HepG2 (cell line): ENCODE data around the gene CHRNA3. TPM values are rescaled to one million over a fixed set of nuclear protein-coding genes. Genes with fewer than 3 reads are reported as not detected.

Experiments
- ATAC-seq: fragments of 200-7000 bp; cut with Tn5 transposase; 3 replicates; pipeline ENCODE4 v1.9.1; 2020; ENCODE audit warnings: mild to moderate bottlenecking, moderate library complexity
- BruUV-seq: library from RNA; stranded (reverse); fragments of 400-500 nt; replicated peaks from 2 replicates; lab custom pipeline; 2021; lab: Mats Ljungman, UMichigan
- CTCF ChIA-PET: fragments of 300-600 bp; formaldehyde crosslinking; extraction: SDS; loops from one replicate; lab custom pipeline; 2021; ENCODE audit warnings: low total read pairs, inconsistent platforms, low intra/inter-chr PET ratio; lab: Yijun Ruan, JAX
- POLR2A ChIA-PET: fragments of 350-600 bp; sonication (Branson Sonifier 250); formaldehyde crosslinking; loops from one replicate; lab custom pipeline; 2020; ENCODE audit warnings: antibody characterized with exemption, inconsistent platforms; lab: Yijun Ruan, JAX
- DNase-seq: peaks from one replicate; pipeline ENCODE4 v3.0.0-alpha.2; 2015; ENCODE audit warnings: low spot score
- FAIRE-seq: peaks from 3 replicates; lab custom pipeline; 2011; peaks lifted over from hg19 to GRCh38; lab: Jason Lieb, UNC
- H2AFZ ChIP-seq: one replicate; pipeline ENCODE4 v1.6.1; 2011; ENCODE audit warnings: low read length, inconsistent platforms
- H3K27ac ChIP-seq: fragments of 300-600 bp; 3 replicates; pipeline ENCODE4 v1.8.0; 2011; ENCODE audit warnings: mixed run types, mild to moderate bottlenecking, mixed read lengths, low read length, inconsistent platforms; ENCODE audit not compliant: insufficient read depth; ENCODE audit errors: extremely low read length
- H3K27me3 ChIP-seq, 2 experiments: fragments of 200-600 bp in 1 of 2; 2 replicates in 1 of 2; 3 replicates in 1 of 2; pipeline versions ENCODE4 v1.6.0 to v1.8.0; 2011; ENCODE audit warnings: low read length in 2 of 2, mild to moderate bottlenecking in 2 of 2, moderate library complexity in 2 of 2, inconsistent platforms in 1 of 2; ENCODE audit not compliant: insufficient read depth in 2 of 2, control insufficient read depth in 1 of 2
- H3K36me3 ChIP-seq, 2 experiments: fragments of 200-600 bp in 1 of 2; replicated peaks in 1 of 2; 2 replicates in 1 of 2; 3 replicates in 1 of 2; pipeline versions ENCODE4 v1.5.1 to v1.8.0; 2011; ENCODE audit warnings: low read length in 2 of 2, inconsistent platforms in 1 of 2; ENCODE audit not compliant: insufficient read depth in 2 of 2, control insufficient read depth in 1 of 2
- H3K4me1 ChIP-seq: 2 replicates; pipeline ENCODE4 v1.5.1; 2012; ENCODE audit warnings: low read length, inconsistent platforms; ENCODE audit not compliant: insufficient read depth
- H3K4me2 ChIP-seq: 2 replicates; pipeline ENCODE4 v1.6.0; 2011; ENCODE audit warnings: low read depth, low read length, inconsistent platforms
- H3K4me3 ChIP-seq, 3 experiments: fragments of 200-600 bp in 1 of 3; sonication (generic), shearing (Covaris generic) in 1 of 3; replicated peaks in 1 of 3; 2 replicates each; pipeline ENCODE4 v1.5.1; 2011 to 2016; ENCODE audit warnings: low read length in 3 of 3, inconsistent platforms in 2 of 3, low read depth in 2 of 3, mild to moderate bottlenecking in 2 of 3, control low read depth in 1 of 3, mixed read lengths in 1 of 3; ENCODE audit not compliant: insufficient read depth in 1 of 3
- H3K79me2 ChIP-seq: one replicate; pipeline ENCODE4 v1.6.1; 2011; ENCODE audit warnings: low read length, inconsistent platforms; ENCODE audit not compliant: insufficient read depth
- H3K9ac ChIP-seq: 2 replicates; pipeline ENCODE4 v1.6.0; 2011; ENCODE audit warnings: mild to moderate bottlenecking, low read depth, low read length, inconsistent platforms; ENCODE audit not compliant: insufficient read depth
- H3K9me3 ChIP-seq: 2 replicates; pipeline ENCODE4 v1.5.1; 2012; ENCODE audit warnings: mild to moderate bottlenecking, low read length
- H4K20me1 ChIP-seq: 2 replicates; pipeline ENCODE4 v1.6.0; 2011; ENCODE audit warnings: inconsistent platforms, mild to moderate bottlenecking, low read length, moderate library complexity; ENCODE audit not compliant: insufficient read depth
- ARNT2 ChIP-seq: sonication (generic); formaldehyde crosslinking; IDR thresholded peaks from 2 replicates; pipeline ENCODE4 v1.8.0; 2022; ENCODE audit warnings: mild to moderate bottlenecking, low read depth, missing genetic modification reagents, moderate library complexity
- HIVEP1 ChIP-seq: sonication (generic); formaldehyde crosslinking; IDR thresholded peaks from 2 replicates; pipeline ENCODE4 v1.4.0; 2020; ENCODE audit warnings: mild to moderate bottlenecking, missing genetic modification reagents
- HMGXB3 ChIP-seq: sonication (generic); formaldehyde crosslinking; IDR thresholded peaks from 2 replicates; pipeline ENCODE4 v1.4.0; 2020; ENCODE audit warnings: missing genetic modification reagents, borderline replicate concordance
- KLF6 ChIP-seq: IDR thresholded peaks from 2 replicates; pipeline ENCODE4 v1.8.0; 2016; ENCODE audit warnings: missing biosample characterization, missing genetic modification reagents
- MATR3 ChIP-seq: sonication (generic); formaldehyde crosslinking; IDR thresholded peaks from 2 replicates; pipeline ENCODE4 v1.4.0; 2020; ENCODE audit warnings: missing genetic modification reagents
- MIER2 ChIP-seq: IDR thresholded peaks from 2 replicates; pipeline ENCODE4 v1.6.1; 2016; ENCODE audit warnings: missing biosample characterization, missing genetic modification reagents
- RFXANK ChIP-seq: IDR thresholded peaks from 2 replicates; pipeline ENCODE4 v1.6.1; 2016
- SNAPC4 ChIP-seq: sonication (generic); formaldehyde crosslinking; IDR thresholded peaks from 2 replicates; pipeline ENCODE4 v1.4.0; 2020; ENCODE audit warnings: mild to moderate bottlenecking, missing genetic modification reagents
- TFDP1 ChIP-seq: IDR thresholded peaks from 2 replicates; pipeline ENCODE4 v1.6.1; 2016; ENCODE audit warnings: missing compliant biosample characterization, missing genetic modification reagents, borderline replicate concordance
- ZC3H4 ChIP-seq: sonication (generic); formaldehyde crosslinking; IDR thresholded peaks from 2 replicates; pipeline ENCODE4 v1.4.0; 2020; ENCODE audit warnings: missing genetic modification reagents, borderline replicate concordance
- ZIK1 ChIP-seq: sonication (generic); formaldehyde crosslinking; IDR thresholded peaks from 2 replicates; pipeline ENCODE4 v1.5.0; 2020; ENCODE audit warnings: mild to moderate bottlenecking, low read depth, missing genetic modification reagents, borderline replicate concordance
- ZNF234 ChIP-seq: sonication (generic); formaldehyde crosslinking; conservative IDR thresholded peaks from 2 replicates; pipeline ENCODE4 v1.5.1; 2020; ENCODE audit warnings: mild to moderate bottlenecking, missing genetic modification reagents
- ZNF431 ChIP-seq: sonication (generic); formaldehyde crosslinking; IDR thresholded peaks from 2 replicates; pipeline ENCODE4 v1.9.0; 2022; ENCODE audit warnings: missing genetic modification reagents, low read depth, mild to moderate bottlenecking, borderline replicate concordance
- ZNF747 ChIP-seq: sonication (generic); formaldehyde crosslinking; IDR thresholded peaks from 2 replicates; pipeline ENCODE4 v1.8.1; 2023; ENCODE audit warnings: missing genetic modification reagents, mild to moderate bottlenecking, borderline replicate concordance
- ZNF772 ChIP-seq: sonication (generic); formaldehyde crosslinking; IDR thresholded peaks from 2 replicates; pipeline ENCODE4 v1.5.0; 2020; ENCODE audit warnings: mild to moderate bottlenecking, missing genetic modification reagents
- ZNF773 ChIP-seq: sonication (generic); formaldehyde crosslinking; IDR thresholded peaks from 2 replicates; pipeline ENCODE4 v1.4.0; 2020; ENCODE audit warnings: missing genetic modification reagents, borderline replicate concordance
- WGBS: methylation state at CpG from one replicate; pipeline ENCODE4 v1.1.6; 2017; ENCODE audit warnings: low lambda C conversion rate; 5-methylcytosine and 5-hydroxymethylcytosine counted together
- in situ Hi-C: cut with HindIII; loops from 2 replicates; pipeline ENCODE4 v1.10.0; 2017; ENCODE audit warnings: low pct_unique_long_range_greater_than_20kb; ENCODE audit not compliant: extremely low pct_ligation_motif_present
- intact Hi-C: fragments of 100-400 bp; cut with micrococcal nuclease; formaldehyde crosslinking; loops from one replicate; pipeline ENCODE4 v1.10.0; 2022; ENCODE audit not compliant: unreplicated experiment
- polyA plus RNA-seq, 8 experiments: library from polyadenylated mRNA; depleted of rRNA in 3 of 8; stranded (reverse) in 7 of 8; unstranded in 1 of 8; fragments of >200 nt; fragmentation: Illumina TruSeq in 4 of 8; extraction: Trizol in 4 of 8; gene quantifications; 2 replicates each; pipeline versions ENCODE4 v1.2.1 to v1.2.3, GENCODE V29; 2011 to 2016; ENCODE audit warnings: low read depth in 4 of 8, missing spikeins in 1 of 8, mixed read lengths in 1 of 8; ENCODE audit not compliant: insufficient read depth in 1 of 8
- total RNA-seq, 5 experiments: library from RNA; depleted of rRNA; stranded (reverse); fragments of >200 nt; fragmentation: Illumina TruSeq; extraction: Trizol; gene quantifications; 2 replicates each; pipeline ENCODE4 v1.2.3, GENCODE V29; 2016; ENCODE audit warnings: low read depth in 1 of 5

The CHRNA3 gene
- total and polyA plus RNA-seq, 2 of the 13 experiments (the other 11 are each of a cell fraction or from before 2014, with no cell fraction given), result not detected

DNA sequence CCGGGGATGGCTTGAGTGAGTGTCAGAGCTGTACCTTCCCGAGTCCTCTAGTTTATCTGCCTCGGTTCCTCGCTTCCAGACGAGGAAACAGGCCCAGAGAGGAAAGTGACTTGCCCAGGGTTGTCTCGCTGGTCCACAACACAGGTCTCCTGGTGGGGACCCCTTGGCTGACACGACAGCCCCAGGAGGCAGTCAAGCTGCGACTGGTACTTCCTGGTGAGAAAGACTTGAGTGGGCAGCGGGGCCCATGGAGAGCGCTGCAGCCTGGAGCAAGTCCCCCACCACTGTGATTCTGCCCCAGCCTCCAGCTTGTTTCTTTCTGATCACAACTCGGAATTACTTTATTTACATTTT lies 56.1 kb downstream of the CHRNA3 start:
- Histone ChIP-seq H3K79me2 (peaks cover 1% of the 10 kb centered on the region), H2AFZ (no peak overlapping the region), H4K20me1 (no peaks in the 10 kb centered on the region), H3K4me1 (peaks cover 18% of the 10 kb centered on the region), H3K9ac (no peak overlapping the region)
- no peak for DNase-seq
- CTCF ChIA-PET, result no interaction called here
- 65% methylated on average over 6 of the region's 11 CpGs for WGBS
- peak; percentile 9; the same call in 2 of the 3 replicates for ATAC-seq
- in situ Hi-C loops, result no loop called here
- FAIRE-seq, result no peak
- no TSS peak for BruUV-seq
- TF ChIP-seq HMGXB3 (CRISPR knock-in tag) (no peak), ZNF747 (no peak), ZNF772 (CRISPR knock-in tag) (no peak), ZNF773 (CRISPR knock-in tag) (no peak), ZNF431 (CRISPR knock-in tag) (no peak), TFDP1 (no peak), ZIK1 (CRISPR knock-in tag) (no peak), ZC3H4 (no peak), KLF6 (CRISPR knock-in tag) (no peak), MIER2 (CRISPR knock-in tag) (no peak), ZNF234 (CRISPR knock-in tag) (no peak), HIVEP1 (CRISPR knock-in tag) (no peak), MATR3 (no peak), RFXANK (CRISPR knock-in tag) (no peak), SNAPC4 (no peak), ARNT2 (CRISPR knock-in tag) (no peak)
- TF ChIP-seq, all 625 proteins: peak for 0
- no peaks in the 10 kb centered on the region for H3K9me3 ChIP-seq
- H3K4me2 ChIP-seq, result peak overlapping the region; percentile 91
- H3K36me3 ChIP-seq, result no peaks in the 10 kb centered on the region
- intact Hi-C loops, result loop anchor here (1.0 to 10.0 kb wide), 3 partner anchors 24 to 260 kb away; partner anchors contain the start of genes HYKK and PSMA4
- H3K27ac ChIP-seq, result no peak overlapping the region
- H3K27me3 ChIP-seq, result no peaks in the 10 kb centered on the region
- H3K4me3 ChIP-seq, result no peak overlapping the region; a peak in 1 of 6 replicates
- POLR2A ChIA-PET, result interaction anchor here (0.8 to 2.6 kb wide), 8 partner anchors 10 to 261 kb away, joined by 3 to 40 read pairs (median 4); partner anchors contain the start of genes HYKK, IREB2 and PSMA4
